PC-9 (cell line): ENCODE measurements around the gene KBTBD7.

Experiments
- EZH2 ChIP-seq: fragments of 200-600 bp; sonication (generic); IDR thresholded peaks from 2 replicates; pipeline ENCODE4 v1.8.0; 2017; ENCODE audit warnings: antibody characterized with exemption, low read depth
- TF ChIP-seq, protein P1 (sequence below): fragments of 200-600 bp; sonication (generic); conservative IDR thresholded peaks from 2 replicates; pipeline ENCODE4 v1.6.1; 2017; ENCODE audit warnings: mixed run types, antibody characterized with exemption, mild to moderate bottlenecking, moderate library complexity

DNA sequence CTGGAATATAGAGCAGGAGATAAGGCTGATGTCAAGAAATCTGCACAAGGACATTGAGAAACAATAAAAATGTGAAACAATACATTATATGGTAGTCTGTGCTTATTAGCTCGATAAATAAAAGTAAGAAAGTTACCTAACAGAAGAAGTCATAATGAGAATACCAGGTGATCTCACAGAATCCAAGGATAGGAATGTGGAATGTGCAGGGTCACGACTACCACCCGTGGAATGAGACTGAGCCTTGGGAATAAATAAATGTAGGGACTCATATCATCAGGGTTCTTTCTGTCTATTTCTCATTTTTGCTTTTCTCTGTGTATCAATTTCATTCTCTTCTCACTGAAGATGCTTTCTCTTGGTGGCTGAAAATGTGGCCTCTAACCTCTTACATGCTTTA lies 26.0 kb upstream of the KBTBD7 start:
- TF ChIP-seq, protein P1, sequence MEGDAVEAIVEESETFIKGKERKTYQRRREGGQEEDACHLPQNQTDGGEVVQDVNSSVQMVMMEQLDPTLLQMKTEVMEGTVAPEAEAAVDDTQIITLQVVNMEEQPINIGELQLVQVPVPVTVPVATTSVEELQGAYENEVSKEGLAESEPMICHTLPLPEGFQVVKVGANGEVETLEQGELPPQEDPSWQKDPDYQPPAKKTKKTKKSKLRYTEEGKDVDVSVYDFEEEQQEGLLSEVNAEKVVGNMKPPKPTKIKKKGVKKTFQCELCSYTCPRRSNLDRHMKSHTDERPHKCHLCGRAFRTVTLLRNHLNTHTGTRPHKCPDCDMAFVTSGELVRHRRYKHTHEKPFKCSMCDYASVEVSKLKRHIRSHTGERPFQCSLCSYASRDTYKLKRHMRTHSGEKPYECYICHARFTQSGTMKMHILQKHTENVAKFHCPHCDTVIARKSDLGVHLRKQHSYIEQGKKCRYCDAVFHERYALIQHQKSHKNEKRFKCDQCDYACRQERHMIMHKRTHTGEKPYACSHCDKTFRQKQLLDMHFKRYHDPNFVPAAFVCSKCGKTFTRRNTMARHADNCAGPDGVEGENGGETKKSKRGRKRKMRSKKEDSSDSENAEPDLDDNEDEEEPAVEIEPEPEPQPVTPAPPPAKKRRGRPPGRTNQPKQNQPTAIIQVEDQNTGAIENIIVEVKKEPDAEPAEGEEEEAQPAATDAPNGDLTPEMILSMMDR, result no peak
- TF ChIP-seq EZH2, result no peak
